ENCODE data around the gene POLA2.

The POLA2 gene

GRCh38 chr11:65340226-65340625 is 78.5 kb downstream of the POLA2 start:
- TF ChIP-seq, protein P1, sequence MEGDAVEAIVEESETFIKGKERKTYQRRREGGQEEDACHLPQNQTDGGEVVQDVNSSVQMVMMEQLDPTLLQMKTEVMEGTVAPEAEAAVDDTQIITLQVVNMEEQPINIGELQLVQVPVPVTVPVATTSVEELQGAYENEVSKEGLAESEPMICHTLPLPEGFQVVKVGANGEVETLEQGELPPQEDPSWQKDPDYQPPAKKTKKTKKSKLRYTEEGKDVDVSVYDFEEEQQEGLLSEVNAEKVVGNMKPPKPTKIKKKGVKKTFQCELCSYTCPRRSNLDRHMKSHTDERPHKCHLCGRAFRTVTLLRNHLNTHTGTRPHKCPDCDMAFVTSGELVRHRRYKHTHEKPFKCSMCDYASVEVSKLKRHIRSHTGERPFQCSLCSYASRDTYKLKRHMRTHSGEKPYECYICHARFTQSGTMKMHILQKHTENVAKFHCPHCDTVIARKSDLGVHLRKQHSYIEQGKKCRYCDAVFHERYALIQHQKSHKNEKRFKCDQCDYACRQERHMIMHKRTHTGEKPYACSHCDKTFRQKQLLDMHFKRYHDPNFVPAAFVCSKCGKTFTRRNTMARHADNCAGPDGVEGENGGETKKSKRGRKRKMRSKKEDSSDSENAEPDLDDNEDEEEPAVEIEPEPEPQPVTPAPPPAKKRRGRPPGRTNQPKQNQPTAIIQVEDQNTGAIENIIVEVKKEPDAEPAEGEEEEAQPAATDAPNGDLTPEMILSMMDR (IDR thresholded peaks at IDR 0.05; ENCODE audit: extremely low read depth, insufficient read depth, missing control alignments): no peak
- in situ Hi-C loops (cut with MboI; ENCODE audit: low pct_unique_long_range_greater_than_20kb, low sequenced_read_pairs, unreplicated experiment): no loop called here
- no peak for DNase-seq (ENCODE audit: low spot score)

GRCh38 chr11:65341856-65342255 is 80.1 kb downstream of the POLA2 start:
- no peak for DNase-seq (ENCODE audit: low spot score)
- in situ Hi-C loops (cut with MboI; ENCODE audit: low pct_unique_long_range_greater_than_20kb, low sequenced_read_pairs, unreplicated experiment): no loop called here
- TF ChIP-seq, protein P1 (IDR thresholded peaks at IDR 0.05; ENCODE audit: extremely low read depth, insufficient read depth, missing control alignments): no peak
